Measurements from ENCODE around the gene AIFM2.

DNA sequence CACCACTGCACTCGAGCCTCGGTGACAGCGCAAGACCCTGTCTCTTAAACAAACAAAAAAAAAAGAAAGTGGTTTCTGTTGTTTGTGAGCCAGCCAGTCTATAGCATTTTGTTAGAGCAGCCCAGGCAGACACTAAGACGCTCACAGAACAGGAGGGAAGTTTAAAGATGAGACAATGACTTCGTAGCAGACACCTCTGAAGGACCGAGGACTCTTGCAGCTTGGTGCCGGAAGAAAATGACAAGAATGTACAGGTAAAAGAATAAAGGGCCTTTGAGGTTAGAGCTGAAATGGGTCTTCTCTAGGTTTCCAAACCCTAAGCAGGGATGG, 40.3 kb downstream of the AIFM2 start:
- TF ChIP-seq, protein P1, sequence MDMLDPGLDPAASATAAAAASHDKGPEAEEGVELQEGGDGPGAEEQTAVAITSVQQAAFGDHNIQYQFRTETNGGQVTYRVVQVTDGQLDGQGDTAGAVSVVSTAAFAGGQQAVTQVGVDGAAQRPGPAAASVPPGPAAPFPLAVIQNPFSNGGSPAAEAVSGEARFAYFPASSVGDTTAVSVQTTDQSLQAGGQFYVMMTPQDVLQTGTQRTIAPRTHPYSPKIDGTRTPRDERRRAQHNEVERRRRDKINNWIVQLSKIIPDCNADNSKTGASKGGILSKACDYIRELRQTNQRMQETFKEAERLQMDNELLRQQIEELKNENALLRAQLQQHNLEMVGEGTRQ (IDR thresholded peaks at IDR 0.05), result no peak
- TF ChIP-seq CHD2 (IDR thresholded peaks at IDR 0.05; ENCODE audit: low read length, partially characterized antibody) (no peak), RFX5 (IDR thresholded peaks at IDR 0.05) (no peak), POLR2A (IDR thresholded peaks at IDR 0.05; ENCODE audit: low read length) (no peak), BHLHE40 (IDR thresholded peaks at IDR 0.05; ENCODE audit: low read depth, low read length) (no peak), ESRRA (IDR thresholded peaks at IDR 0.05; ENCODE audit: borderline replicate concordance, low read length) (no peak), KDM1A (IDR thresholded peaks at IDR 0.05; ENCODE audit: low read depth) (no peak), CBX2 (IDR thresholded peaks at IDR 0.05; ENCODE audit: borderline replicate concordance, low read depth) (no peak)
- TF ChIP-seq, protein P2, sequence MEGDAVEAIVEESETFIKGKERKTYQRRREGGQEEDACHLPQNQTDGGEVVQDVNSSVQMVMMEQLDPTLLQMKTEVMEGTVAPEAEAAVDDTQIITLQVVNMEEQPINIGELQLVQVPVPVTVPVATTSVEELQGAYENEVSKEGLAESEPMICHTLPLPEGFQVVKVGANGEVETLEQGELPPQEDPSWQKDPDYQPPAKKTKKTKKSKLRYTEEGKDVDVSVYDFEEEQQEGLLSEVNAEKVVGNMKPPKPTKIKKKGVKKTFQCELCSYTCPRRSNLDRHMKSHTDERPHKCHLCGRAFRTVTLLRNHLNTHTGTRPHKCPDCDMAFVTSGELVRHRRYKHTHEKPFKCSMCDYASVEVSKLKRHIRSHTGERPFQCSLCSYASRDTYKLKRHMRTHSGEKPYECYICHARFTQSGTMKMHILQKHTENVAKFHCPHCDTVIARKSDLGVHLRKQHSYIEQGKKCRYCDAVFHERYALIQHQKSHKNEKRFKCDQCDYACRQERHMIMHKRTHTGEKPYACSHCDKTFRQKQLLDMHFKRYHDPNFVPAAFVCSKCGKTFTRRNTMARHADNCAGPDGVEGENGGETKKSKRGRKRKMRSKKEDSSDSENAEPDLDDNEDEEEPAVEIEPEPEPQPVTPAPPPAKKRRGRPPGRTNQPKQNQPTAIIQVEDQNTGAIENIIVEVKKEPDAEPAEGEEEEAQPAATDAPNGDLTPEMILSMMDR (IDR thresholded peaks at IDR 0.05), result no peak
- TF ChIP-seq, protein P3, sequence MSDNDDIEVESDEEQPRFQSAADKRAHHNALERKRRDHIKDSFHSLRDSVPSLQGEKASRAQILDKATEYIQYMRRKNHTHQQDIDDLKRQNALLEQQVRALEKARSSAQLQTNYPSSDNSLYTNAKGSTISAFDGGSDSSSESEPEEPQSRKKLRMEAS (IDR thresholded peaks at IDR 0.05), result no peak
